NCI-H524 treated with DMSO at 0.1 percent for 48 hours (cell line): ENCODE measurements around the gene CCDC183.
"Not testable (repeated sequence)": the region's sequence is repeated elsewhere in the genome, so short reads cannot be mapped to it uniquely, and the experiment has no call there.

Experiments used
- DNase-seq: peaks from one replicate; lab custom pipeline; 2025; lab: John Stamatoyannopoulos, UW

CCDC183 gene

DNA sequence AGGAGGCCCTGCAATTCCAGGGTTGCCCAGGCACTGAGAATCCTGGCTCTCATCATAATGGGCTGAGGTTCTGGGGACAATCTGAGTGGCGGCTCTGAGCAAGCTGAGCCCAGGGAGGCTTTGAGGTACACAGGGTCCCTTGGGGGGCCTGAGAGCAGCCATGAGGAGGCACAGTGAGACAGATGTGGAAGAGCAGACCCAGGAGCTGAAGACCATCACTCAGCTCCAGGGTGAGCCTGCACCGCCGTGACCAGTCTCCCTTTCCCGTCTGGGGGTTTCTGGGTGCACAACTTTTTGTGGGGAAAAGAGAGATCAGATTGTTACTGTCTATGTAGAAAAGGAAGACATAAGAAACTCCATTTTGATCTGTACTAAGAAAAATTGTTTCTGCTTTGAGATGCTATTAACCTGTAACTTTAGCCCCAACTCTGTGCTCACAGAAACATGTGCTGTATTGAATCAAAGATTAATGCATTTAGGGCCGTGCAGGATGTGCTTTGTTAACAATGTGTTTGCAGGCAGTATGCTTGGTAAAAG lies at the start of gene CCDC183:
CCDC183 (plus strand) TSS at position 101 of the 537 bp plus-strand sequence; CDS start at position 161, 60 bp downstream.
- no peak for DNase-seq

DNA sequence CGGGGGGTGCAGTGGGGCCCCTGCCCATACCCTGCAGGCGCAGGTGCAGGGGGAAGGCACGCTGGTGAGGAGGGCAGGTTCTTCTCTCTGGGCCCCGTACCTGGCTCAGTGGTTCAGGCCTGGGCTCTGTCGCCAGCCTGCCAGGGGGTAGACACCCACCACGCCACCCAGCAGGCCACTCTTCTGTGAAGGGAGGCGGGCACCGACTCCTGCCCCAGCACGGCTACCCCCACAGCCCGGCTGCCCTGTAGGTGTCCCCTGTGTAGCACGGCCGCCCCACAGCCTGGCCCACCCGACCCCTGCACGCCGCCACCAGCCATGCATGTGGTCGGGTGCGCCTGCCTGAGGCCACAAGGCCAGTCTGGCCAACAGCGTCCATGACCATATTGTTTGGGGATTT lies 49.5 kb upstream of the CCDC183 start:
- DNase-seq, result no peak

DNA sequence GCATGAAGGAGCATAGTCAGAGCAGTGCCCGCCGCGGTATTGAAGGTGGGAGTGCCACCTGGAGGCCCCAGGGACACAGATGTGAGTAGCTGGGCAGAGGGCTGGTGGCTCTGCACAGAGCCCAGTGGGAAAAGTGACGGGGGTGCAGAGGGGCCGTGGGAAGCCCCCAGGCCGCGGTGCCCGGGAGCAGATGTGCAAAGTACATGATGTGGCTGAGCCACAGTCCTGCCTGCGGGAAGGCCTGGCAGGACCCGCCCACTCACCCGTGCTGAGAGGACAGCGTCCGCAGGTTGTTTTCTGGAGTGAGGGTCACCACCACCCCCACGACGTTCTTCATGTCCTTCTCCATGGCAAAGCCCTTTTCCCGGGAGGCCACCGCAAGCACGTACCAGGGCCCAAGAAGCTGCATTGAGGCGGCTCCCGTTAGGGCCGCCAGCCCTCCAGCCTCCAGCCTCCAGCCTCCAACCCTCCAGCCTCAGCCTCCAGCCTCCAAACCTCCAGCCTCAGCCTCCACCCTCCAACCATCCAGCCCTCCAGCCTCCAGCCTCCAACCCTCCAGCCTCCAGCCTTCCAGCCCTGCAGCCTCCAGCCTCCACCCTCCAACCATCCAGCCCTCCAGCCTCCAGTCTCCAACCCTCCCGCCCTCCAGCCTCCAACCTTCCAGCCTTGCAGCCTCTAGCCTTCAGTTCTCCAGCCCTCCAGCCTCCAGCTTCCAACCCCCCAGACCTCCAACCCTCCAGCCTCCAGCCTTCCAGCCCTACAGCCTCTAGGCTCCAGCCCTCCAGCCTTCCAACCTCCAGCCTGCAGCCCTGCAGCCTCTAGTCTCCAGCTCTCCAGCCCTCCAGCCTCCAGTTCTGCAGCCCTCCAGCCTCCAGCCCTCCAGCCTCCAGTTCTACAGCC lies 48.7 kb upstream of the CCDC183 start:
- DNase-seq, result no peak

DNA sequence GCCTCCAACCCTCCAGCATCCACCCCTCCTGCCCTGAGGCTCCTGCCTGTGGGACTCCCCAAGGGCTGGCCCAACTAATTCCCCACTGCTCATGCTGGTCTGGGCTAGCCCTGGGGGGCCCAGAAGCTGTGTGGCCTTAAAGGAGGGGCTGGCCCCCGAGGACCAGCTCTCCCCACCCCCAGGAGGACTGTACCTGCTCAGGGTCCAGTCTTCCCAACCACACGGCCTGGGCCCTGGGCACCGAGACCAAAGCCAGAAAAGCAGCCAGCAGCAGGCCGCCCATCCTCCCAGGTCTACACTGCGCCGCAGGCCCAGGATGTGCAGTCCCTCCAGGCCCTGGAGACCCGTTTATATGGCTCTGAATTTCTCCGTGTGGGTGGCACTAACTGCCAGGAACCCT lies 47.9 kb upstream of the CCDC183 start, which contains the start of gene LCN6:
LCN6 (minus strand) TSS at position 325 of the 400 bp plus-strand sequence; CDS start at position 283, 42 bp downstream.
- DNase-seq, result no peak

DNA sequence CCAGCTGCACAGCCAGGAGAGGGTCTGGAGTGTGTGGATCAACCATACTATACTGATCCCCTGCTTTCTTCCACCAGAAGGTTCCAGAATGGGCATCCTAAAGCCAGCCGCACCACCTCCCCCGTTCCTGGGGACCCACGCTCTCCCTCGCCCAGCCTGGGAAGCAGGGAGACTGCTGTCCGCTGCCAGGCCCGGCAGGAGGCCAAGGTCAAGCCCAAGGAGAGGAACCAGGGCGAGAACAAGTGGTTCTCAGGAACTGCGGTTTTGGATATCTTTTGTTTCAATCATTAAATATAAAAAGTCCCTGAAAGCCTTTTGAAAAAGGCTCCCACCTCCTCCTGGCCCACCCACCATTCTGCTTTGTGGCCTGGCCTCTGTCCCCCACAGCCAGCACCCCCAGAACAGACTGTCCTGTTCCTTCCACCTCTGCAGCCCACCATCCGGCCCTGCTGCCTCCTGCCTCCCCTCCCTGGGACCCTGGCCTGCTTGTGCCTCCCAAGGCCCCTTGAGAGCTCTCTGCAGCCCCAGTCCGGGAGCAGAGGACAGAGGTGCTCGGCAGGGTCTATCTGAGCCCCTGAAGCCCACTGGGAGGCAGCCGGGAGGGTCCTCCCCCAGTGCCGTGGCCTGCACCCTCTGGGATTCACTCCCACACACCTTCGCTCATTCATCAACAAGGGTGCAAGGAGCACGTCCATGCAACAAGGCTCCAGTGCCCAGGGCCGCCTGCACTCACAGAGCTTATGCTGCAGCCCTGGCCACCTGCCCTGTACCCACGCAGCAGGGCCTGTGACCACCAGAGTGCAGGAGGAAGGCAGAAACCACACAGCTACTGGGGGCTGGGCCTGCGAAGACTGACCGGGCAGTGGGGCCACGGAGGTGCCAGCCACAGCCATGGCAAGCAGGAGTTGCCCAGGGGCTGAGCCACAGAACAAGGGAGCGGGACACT lies 47.2 kb upstream of the CCDC183 start:
- DNase-seq, result no peak

DNA sequence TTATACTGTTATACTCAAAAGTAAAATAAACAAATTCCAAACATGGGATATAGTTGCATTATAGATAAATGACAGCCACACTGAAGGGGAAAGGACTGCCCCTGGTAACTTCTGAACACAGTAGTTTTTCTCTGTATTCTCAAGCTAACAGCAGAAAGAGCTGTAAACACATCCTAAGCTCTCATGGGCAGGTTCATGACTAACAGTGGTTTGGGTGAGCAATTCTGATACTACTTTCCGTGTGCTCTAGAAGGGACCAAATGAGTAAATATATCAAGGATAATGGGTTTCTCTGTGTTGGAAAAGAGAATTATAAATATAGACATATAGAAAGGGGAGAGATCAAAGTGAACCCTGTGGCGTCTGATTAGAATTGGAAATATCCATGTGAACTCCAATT lies 45.6 kb upstream of the CCDC183 start:
- no peak for DNase-seq

DNA sequence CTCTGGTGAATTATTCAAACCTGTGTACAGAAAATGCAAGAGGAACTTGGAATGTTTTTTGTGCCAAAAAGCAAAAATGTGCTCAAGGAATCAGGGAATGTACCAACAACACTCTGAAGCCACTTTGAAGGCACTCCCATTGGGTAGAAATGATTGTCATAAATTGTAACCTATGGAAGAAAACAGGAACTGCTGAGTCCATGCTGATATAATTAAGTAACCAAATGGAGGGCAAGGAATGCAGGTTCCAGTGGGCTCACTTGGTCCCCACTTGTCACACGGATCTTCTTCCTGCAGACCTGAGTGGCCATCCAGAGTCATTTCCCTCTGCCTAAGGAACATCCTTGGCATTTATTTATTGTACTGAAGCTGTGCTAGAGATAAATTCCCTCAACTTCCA lies 44.9 kb upstream of the CCDC183 start:
- no peak for DNase-seq

DNA sequence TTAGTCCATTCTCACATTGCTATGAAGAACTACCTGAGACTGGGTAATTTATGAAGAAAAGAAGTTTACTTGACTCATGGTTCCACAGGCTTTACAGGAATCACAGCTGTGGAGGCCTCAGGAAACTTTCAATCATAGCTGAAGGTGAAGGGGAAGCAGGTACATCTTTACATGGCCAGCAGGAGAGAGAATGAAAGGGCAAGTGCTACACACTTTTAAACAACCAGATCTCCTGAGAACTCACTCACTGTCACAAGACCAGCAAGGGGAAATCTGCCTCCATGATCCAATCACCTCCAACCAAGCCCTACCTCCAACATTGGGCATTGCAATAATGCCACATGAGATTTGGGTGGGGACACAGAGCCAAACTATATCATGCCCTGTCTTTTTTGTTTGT lies 44.3 kb upstream of the CCDC183 start:
- no peak for DNase-seq

DNA sequence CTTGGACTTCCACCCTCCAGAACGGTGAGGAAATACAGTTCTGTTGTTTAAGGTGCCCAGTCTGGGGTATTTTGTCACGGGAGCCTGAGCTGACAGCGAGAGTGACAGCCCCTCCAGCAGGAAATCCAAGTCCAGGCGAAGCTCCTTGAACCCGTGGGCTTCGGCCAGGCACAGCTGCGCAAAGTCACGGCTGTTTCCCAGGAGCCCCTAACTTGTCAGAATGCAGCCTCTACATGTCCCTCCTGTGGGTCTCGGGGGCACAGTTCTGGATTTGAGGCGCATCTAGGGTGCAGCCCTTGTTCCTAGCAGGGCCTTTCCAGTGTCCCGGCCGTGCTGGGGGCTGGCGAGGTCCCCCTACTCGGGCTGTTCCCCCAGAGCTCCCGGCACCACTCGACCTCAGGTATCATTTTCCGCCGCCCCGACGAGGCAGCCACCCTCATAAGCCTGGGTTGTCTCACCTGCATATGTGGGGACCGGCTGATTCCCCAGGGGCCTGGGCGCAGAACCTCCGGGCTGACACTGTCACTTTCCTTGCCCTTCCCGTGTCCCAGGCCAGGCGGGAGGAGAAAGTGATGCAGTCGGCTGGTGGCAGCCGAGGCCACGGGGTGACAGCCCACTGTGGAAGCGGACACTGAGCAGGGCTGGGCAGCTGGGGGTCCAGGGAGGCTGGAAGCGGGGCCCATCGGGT lies 42.6 kb upstream of the CCDC183 start:
- DNase-seq, result no peak

DNA sequence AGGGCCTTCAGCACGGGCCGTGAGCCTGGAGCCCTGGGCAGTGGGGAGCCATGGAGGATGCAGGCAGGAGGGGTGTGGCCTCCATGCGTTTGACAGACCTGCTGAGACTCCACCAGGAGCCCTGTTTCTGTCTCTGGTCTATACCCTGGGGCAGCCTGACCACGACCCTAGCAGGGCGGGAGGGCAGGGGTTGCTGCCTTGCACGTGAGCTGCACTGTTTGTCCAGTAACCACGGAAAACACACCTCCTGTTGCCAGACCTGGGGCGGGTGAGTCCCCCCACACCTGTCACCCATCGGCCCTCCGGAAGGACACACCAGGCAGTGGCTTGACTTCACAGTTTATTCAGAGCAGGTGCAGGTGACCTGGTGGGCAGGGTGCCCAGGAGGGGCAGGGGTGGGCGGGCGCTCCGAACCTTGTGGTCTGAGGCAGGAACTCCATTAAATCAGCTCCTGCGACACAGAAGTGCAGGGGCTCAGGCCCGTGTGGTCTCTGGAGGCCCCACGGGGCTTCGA lies 42.0 kb upstream of the CCDC183 start:
- no peak for DNase-seq

DNA sequence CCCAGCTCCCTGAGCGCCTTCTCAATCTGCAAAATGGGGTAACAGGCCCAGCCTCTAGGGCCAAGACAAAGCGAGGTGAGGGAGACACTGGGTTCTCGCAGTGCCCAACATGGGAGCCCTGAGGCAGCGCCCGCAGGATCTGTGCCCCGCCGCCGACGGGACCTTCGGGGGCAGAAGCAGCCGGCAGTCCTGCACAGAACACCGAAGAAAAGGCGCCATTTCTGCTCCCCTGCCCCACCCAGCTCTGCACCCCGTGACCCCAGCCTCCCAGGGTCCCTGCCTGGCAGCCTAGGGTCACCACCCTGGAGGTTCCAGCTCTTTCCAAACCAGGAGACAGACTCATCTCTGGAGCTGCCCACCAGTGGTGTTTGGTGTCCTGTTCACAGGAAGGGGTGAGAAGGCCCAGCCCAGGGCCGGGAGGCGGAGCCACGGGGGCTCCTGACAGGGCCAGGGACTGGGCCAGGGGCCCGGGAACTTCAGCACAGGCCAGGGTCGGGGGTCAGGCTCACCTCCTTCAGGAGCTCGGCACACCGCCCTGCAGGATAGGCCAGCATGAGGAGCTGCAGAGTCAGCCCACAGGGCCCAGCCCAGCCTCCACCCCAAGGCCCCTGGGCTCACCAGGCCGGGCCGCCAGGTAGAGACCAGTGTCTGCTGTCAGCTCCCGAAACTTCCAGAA lies 41.4 kb upstream of the CCDC183 start:
- DNase-seq, result no peak

DNA sequence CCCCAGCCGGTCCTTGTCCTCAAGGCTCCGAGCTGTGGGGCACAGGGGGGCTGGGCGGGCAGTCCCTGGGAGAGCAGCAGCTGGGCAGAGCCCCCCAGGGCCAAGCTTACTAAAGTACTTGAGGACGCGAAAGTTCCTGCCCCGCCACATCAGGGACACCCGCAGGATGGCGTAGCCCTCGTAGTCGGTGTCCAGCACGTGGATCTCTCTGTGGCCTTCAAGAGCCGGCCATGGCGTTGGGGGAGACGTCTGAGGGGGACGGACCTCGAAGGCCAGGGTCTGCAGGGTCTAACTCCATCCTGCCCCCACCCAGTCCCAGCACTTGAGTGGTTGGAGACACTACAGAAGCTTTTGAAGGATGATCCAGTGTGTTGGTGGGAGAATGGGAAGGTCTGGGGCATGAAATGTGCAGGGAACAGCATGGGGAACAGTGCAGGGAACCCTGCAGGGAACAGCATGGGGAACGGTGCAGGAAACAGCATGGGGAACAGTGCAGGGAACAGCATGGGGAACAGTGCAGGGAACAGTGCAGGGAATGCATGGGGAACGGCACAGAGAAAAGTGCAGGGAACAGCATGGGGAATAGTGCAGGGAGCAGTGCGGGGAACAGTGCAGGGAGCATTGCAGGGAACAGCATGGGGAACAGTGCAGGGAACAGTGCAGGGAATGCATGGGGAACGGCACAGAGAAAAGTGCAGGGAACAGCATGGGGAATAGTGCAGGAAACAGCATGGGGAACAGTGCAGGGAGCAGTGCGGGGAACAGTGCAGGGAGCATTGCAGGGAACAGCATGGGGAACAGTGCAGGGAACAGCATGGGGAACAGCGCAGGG lies 40.6 kb upstream of the CCDC183 start:
- DNase-seq, result not testable (repeated sequence)

DNA sequence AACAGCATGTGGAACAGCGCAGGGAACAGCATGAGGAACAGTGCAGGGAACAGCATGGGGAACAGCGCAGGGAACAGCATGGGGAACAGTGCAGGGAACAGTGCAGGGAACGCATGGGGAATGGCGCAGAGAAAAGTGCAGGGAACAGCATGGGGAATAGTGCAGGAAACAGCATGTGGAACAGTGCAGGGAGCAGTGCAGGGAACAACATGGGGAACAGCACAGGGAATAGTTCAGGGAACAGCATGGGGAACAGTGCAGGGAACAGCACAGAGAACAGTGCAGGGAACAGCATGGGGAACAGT lies 40.1 kb upstream of the CCDC183 start:
- no peak for DNase-seq

DNA sequence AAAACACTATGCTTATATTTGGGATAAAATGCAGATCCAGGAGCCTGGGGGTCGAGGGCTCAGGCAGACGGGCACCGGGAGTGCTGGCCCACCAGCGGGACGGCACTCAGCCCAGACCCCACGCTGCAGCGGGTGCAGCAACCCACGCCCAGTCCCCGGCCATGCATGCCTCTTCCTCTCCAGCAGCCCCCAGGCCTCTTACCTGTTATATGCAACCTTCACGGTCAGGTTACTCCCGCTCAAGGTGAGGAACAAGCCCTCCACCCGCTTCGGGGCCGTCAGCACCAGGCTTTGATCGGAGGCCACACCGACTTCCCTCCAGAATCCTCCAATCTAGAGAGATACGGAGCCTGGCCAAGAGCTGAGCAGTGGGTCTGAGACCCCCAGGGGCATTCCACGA lies 39.3 kb upstream of the CCDC183 start:
- no peak for DNase-seq

DNA sequence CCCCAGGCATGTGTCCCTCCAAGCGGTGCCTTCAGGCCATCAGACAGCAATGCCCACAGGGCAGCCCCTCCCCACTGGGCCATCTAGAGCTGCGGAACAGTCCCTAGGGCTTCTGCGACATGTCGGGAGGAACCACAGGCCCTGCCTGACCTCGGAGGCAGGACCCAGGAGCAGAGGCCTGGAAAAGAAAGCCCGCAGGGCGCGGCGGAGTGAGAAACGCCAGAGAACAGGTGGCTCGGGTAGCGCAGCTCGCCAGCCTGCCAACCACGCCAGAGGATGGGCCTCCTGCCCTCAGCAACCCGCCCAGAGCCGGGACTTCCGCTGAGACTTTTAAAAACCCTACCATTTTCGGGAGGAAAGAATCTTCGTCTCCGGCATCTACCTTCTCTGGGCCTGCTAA lies 38.8 kb upstream of the CCDC183 start:
- no peak for DNase-seq

DNA sequence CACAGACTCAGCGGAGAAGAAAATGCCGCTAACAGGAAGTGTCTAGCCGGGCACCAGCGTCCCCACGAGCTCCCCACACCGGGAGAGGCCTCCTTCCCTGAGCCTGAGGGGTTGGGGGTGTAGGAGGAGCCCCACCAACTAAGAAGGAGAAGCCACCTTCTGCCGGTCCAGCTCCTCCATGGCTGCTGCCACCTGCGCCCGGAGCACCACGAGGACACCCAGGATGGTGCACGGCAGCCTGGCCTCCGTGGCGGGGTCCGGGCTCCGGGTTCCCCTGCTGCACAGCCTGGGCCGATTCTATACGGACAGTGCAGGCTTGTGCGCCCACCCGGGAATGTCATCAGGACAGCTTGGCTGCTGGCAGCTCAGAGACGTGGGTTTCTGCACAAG lies 38.4 kb upstream of the CCDC183 start:
- no peak for DNase-seq

DNA sequence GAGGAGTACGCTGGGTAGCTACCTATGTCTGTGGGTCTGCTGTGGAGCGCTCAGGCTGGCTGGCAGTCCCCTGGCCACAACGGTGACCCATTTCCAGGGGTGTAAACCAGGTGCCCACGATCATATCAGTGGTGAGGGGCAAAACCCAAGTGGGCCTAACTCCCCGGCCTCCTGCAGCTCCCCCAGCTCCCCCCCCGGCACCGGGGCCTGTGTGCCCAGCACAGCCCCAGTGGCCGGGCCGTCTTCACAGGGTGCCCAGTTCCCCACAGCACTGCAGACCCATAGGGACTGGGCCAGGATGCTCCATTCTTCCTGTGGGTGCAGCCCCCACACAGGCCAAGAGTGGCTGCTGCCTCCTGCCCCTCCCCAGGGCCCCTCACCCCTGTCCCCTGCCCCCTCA lies 37.1 kb upstream of the CCDC183 start:
- DNase-seq, result no peak

DNA sequence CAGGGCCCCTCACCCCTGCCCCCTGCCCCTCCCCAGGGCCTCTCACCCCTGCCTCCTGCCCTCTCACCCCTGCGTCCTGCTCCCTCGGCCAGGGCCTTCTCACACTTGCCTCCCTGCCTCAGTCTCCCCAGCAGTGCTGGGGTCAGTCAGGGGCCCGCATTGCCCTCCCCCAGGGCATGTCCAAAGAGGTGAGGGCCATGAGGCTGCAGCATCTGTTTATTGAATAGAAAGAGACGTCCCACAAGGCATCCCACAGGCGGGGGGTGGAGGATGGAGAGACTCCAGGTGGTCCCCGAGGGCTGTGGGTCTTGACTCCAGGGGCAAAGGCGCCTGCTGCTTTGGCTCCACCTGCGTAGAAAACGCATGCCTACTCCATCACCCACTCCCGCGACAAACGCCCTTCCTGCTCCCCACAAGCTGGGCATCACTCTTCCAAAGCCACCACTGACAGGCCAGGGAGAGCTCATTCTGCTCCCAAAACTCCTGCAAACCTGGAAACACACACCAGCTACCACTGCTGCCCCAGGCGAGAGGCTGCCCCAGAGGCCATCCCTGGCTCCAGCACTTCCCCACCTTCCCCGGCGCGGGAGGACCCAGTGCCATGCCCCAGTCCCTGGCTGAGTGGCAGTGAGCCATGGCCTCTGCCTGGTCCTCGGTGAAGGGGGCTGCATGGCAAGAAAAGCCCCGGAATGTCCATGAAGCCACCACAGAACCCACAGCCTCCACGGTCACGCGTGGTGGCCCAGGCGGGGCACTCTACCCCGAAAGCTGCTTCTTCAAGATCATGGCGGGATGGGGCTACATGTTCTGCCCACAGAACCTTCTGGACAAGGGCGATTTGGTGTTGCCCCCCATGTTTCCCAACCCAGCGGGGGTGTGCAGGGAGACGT lies 36.5 kb upstream of the CCDC183 start:
- DNase-seq, result no peak

DNA sequence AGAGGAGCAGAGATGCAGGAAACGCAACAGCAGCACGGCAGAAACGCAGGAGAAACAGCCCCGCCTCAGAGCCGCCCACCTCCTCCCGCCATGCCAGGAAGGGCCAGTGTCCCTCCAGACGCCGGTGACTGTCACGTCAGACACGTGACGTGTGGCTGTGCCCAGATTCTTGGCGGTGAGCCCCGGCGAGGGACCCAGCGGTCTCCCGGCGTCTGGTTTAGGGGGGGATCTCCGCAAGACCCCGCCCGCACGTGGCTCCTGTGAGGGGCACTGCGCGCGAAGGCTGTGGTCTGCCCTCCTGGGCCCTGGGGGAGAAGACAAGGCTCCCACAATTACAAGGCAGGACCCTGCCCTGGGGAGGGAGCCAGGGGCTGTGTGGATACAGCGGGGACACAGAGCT lies 35.7 kb upstream of the CCDC183 start:
- DNase-seq, result no peak
